ENCODE results near the gene MRAS.
"Not testable (repeated sequence)": the region's sequence is repeated elsewhere in the genome, so short reads cannot be mapped to it uniquely, and the experiment has no call there.

Gene MRAS

GRCh38 chr3:138367911-138368310, 19.5 kb downstream of the MRAS start:
- no peak for DNase-seq

- no peak for DNase-seq
Observed at GRCh38 chr3:138369151-138369900, 20.9 kb downstream of the MRAS start.

DNA sequence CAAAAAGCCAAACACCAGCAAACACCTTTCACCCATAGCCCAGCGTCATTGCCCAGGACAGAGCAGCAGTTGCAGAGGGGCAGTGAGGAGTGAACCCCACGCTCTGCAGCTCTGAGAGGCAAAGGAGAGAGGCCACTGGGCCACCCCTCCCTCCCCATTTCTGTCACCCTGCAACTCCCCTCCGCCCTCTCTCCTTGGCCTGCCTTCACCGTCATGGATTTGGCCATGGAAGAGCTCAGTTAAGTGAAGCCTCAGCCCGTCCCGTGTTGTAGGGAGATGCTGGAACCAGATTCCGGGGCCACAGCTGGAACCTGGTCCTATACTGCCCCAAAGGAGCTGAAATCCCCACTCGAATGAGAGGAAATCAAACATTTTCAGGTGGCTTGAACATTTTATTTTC, 21.9 kb downstream of the MRAS start:
- no peak for DNase-seq

DNA sequence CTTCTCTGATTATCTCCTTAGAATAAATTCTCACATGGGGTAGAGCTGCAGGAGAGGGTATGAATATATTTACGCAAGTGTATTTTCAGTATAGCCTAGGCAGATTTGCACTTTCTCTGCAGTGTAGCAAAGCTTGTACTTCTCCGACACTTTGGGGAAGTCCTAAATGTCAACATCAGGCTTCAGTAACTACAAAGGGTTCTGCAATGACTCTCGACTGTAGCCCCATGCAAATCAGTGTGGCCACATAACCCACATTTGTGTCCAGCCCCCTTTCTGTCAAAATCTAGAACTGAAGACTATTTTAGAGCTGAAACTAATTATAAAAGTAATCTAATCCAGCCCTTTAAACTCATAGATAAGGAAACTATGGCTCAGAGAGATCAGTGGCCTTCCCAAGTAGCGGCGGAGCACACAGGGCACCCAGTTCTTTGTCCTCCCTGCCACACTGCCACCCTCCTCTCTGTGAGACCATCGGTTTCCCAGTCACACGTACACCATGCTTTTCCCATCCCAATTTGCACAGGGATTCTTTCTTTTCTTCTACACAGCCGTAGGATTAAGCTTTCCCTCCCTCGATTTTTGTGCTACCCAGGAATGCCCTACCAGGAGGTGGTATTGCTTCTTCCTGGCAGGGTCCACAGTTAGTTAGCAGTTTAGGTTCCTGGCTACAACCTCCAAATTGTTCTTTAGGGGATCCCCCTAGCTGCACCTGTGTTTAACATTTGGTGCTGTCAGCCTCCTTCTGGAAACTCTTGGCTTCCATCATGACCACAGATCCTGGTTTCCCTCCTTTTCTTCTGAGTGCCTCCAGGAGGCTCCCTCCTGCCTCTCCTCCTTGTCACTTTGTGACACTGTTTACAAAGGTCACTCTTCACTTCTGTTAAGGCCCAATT, 22.9 kb downstream of the MRAS start:
- DNase-seq = no peak

GRCh38 chr3:138373087-138373735, 24.8 kb downstream of the MRAS start:
- no peak for DNase-seq

GRCh38 chr3:138373736-138374094, 25.3 kb downstream of the MRAS start:
- no peak for DNase-seq

- no peak for DNase-seq
Observed at GRCh38 chr3:138374573-138375134, 26.3 kb downstream of the MRAS start.

DNA sequence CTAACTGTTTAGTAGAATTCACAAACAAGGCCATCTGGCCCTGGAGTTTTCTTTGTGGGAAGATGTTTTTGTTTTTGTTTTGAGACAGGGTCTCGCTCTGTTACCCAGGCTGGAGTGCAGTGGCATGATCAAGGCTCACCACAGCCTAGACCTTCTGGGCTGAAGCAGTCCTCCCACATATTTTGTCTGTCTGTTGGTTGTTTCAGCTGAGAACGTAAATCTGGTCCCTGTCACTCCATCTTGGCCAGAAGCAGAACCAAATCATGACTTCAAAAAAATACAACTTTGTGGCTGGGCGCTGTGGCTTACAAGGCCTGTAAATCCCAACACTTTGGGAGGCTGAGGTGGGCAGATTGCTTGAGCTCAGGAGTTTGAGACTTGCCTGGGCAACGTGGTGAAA, 27.1 kb downstream of the MRAS start:
- no peak for DNase-seq

GRCh38 chr3:138376663-138377062, 28.3 kb downstream of the MRAS start:
- no peak for DNase-seq

DNA sequence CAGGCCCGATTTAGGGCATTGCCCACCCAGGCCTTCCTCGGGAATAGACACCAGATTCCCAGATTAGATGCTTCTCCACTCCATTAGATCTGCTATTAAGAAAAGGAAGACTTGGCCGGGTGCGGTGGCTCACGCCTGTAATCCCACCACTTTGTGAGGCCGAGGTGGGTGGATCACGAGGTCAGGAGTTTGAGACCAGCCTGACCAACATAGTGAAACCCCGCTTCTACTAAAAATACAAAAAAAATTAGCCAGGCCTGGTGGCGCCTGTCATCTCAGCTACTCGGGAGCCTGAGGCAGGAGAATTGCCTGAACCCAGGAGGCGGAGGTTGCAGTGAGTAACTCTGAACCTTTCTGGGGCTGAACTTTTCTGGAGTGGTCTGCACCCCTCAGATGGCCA, 28.8 kb downstream of the MRAS start:
- DNase-seq = not testable (repeated sequence)

DNA sequence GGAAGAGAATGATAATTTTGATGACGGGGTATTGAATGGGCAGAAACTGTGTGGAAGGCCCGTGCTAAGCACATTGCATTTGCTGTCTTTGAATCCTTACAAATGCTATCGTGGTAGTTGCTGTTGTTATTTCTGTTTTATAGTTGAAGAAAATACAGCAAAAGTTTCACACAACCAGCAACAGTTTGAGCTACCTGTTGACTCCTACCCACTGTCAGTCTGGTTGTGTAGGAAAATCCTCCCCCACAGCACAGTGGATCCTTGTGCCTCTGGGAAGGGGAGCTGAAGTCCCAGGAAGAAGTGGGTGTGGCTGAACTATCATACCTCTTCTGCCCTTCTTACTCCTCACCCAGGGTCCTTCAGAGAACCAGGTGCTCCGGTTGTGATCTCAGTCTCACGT, 29.4 kb downstream of the MRAS start:
- no peak for DNase-seq

DNA sequence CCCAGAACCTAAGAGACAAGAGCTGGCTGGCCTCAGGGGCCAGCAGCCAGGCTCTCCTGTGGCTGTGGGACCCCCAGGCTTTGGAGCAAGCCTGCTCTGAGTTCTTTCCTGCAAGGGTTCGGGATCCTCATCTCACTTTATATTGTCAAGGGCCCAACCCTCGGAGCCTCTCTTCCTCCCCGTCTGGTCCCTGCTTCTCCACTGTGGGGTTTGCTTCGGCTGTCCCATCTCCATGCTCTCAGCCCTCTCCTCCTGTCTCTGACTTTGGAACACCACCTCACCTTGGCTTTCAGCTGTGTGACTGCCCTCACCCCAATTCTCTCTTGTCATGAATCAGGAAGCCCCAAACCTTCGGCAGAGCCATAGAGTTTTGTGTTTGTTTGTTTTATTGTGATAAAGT, 30.0 kb downstream of the MRAS start:
- no peak for DNase-seq

- no peak for DNase-seq
Observed at GRCh38 chr3:138378990-138379389, 30.6 kb downstream of the MRAS start.

- no peak for DNase-seq
Observed at GRCh38 chr3:138381413-138381901, 33.1 kb downstream of the MRAS start.

DNA sequence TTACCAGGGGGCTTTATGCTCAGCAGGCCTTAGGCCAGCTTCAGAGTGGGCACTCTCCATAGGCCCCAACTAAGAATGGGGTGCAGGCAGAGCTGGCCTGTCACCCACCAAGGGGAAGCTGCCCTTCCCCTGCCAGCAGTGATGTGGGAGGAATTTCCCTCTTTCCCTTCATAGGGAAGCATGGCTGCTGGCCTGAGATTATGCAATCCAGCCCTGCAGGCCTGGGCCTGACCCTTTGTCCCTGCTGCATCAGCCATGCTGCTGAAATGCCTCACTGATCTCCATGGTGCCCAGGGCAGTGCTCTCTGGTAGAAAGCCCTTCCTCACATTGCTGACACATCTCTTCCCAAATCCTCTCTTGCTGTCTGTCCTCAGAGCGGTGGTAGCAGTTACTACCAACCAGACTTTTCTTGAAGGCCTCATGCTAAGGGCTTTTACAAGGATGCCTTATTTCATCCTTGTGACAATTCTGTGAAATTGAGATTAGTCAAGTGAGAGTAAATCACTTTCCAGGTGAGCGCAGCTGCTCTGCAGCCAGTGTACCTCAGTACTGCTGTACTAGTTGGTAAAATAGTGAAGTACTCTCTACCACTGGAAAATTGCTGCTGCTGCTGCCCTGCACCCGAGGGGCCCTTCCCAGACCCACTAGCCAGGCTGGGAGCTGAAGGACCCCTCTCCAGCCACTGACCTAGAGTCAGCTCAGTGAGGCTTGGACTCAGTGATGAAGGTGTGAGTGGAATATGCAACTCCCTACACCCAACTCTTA, 33.8 kb downstream of the MRAS start:
- DNase-seq = no peak

DNA sequence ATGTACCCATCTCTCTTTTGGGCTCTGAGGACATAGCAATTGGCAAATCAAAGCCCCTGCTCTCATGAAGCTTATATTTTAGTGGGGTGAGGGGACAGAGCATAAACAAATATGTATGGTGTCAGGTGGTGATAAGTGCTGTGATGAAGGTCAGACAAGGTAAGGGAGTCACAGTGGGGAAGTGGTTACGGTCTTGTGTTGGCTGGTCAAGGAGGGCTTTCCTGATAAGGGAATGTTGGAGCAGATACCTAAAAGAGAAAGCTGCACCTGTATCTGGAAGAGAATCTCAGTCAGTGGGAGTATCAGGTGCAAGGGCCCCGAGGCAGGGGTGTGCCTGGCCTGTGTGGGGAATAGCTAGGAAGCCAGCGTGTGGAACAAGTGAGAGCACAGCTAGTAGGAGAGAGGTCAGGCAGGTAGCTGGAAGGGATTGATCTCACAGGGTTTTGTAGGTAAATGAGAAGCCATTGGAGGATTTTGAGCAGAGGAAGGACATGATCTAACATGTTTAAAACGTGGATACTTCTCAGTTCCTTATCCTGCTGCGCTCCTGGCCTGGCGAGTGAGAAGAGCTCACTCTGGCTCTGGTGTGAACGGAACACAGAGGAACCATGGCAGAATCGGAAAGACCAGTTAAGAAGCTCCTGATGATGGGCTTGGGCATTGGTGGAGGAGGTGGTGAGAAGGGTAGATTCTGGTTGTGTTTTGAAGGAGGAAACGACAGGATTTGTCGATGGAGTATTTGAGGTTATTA, 35.5 kb downstream of the MRAS start:
- DNase-seq = no peak

- no peak for DNase-seq
Observed at GRCh38 chr3:138384531-138384930, 36.2 kb downstream of the MRAS start.

- DNase-seq = no peak
Observed at GRCh38 chr3:138384976-138385375, 36.6 kb downstream of the MRAS start.

- no peak for DNase-seq
Observed at GRCh38 chr3:138389144-138389601, 40.8 kb downstream of the MRAS start.

GRCh38 chr3:138389841-138390581, 41.6 kb downstream of the MRAS start:
- no peak for DNase-seq

- no peak for DNase-seq
Observed at GRCh38 chr3:138390582-138390932, 42.2 kb downstream of the MRAS start.
